WTC11 (cell line): ENCODE data around the gene POLR3B. TPM values are rescaled to one million over a fixed set of nuclear protein-coding genes. Genes with fewer than 3 reads are reported as not detected.

ENCODE experiments used
- ATAC-seq: fragments of 200-7000 bp; cut with Tn5 transposase; 2 replicates; pipeline ENCODE4 v1.10.0; 2021; ENCODE audit warnings: mild to moderate bottlenecking, moderate library complexity
- CTCF ChIA-PET: fragments of 300-600 bp; sonication (Branson Sonifier 250); formaldehyde crosslinking; loops from one replicate; lab custom pipeline; 2021; ENCODE audit warnings: antibody characterized with exemption; lab: Charles Lee
- POLR2A ChIA-PET: fragments of 350-600 bp; sonication (Branson Sonifier 250); formaldehyde crosslinking; loops from one replicate; lab custom pipeline; 2021; ENCODE audit warnings: antibody characterized with exemption; lab: Charles Lee
- DNase-seq: peaks from one replicate; pipeline ENCODE4 v3.0.0; 2021; ENCODE audit warnings: low spot score
- H3K27ac Mint-ChIP-seq: 2 replicates; pipeline ENCODE4 v1.8.0; 2021; ENCODE audit warnings: mixed read lengths
- H3K27me3 Mint-ChIP-seq: 2 replicates; pipeline ENCODE4 v1.8.0; 2021; ENCODE audit warnings: low read depth, mild to moderate bottlenecking, moderate library complexity, mixed read lengths
- H3K36me3 Mint-ChIP-seq: 2 replicates; pipeline ENCODE4 v1.8.0; 2021; ENCODE audit warnings: mixed read lengths
- H3K4me1 Mint-ChIP-seq: 2 replicates; pipeline ENCODE4 v1.8.0; 2022; ENCODE audit warnings: mixed read lengths
- H3K4me3 Mint-ChIP-seq: 2 replicates; pipeline ENCODE4 v1.8.0; 2021; ENCODE audit warnings: mild to moderate bottlenecking, moderate library complexity, mixed read lengths
- H3K9me3 Mint-ChIP-seq: 2 replicates; pipeline ENCODE4 v1.8.0; 2021; ENCODE audit warnings: mixed read lengths
- CREB1 ChIP-seq: sonication (generic); formaldehyde crosslinking; IDR thresholded peaks from 2 replicates; pipeline ENCODE4 v1.8.0; 2023; ENCODE audit warnings: mild to moderate bottlenecking, missing genetic modification reagents
- ESRRA ChIP-seq: sonication (generic); formaldehyde crosslinking; IDR thresholded peaks from 2 replicates; pipeline ENCODE4 v1.8.1; 2022; ENCODE audit warnings: mild to moderate bottlenecking, missing genetic modification reagents, borderline replicate concordance
- ETV6 ChIP-seq: sonication (generic); formaldehyde crosslinking; IDR thresholded peaks from 2 replicates; pipeline ENCODE4 v1.8.1; 2022; ENCODE audit warnings: mild to moderate bottlenecking, missing genetic modification reagents
- FOXK1 ChIP-seq: sonication (generic); formaldehyde crosslinking; IDR thresholded peaks from 2 replicates; pipeline ENCODE4 v1.8.0; 2022; ENCODE audit warnings: mild to moderate bottlenecking, moderate library complexity, missing genetic modification reagents
- FOXP1 ChIP-seq: sonication (generic); formaldehyde crosslinking; IDR thresholded peaks from 2 replicates; pipeline ENCODE4 v1.8.0; 2022; ENCODE audit warnings: missing genetic modification reagents, mild to moderate bottlenecking, moderate library complexity, borderline replicate concordance
- NFE2L1 ChIP-seq: sonication (generic); formaldehyde crosslinking; IDR thresholded peaks from 2 replicates; pipeline ENCODE4 v1.8.1; 2023; ENCODE audit warnings: missing genetic modification reagents
- NFYB ChIP-seq: sonication (generic); formaldehyde crosslinking; conservative IDR thresholded peaks from 2 replicates; pipeline ENCODE4 v1.8.0; 2022; ENCODE audit warnings: low read depth, missing genetic modification reagents
- OVOL2 ChIP-seq: fragments of 250-450 bp; sonication (Bioruptor Pico); IDR thresholded peaks from 2 replicates; pipeline ENCODE4 v1.9.0; 2021; ENCODE audit warnings: mild to moderate bottlenecking, borderline replicate concordance
- SP1 ChIP-seq: sonication (generic); formaldehyde crosslinking; conservative IDR thresholded peaks from 2 replicates; pipeline ENCODE4 v1.8.1; 2022; ENCODE audit warnings: missing genetic modification reagents
- TEAD4 ChIP-seq: sonication (generic); formaldehyde crosslinking; IDR thresholded peaks from 2 replicates; pipeline ENCODE4 v1.8.0; 2022; ENCODE audit warnings: mild to moderate bottlenecking, missing genetic modification reagents
- TP53 ChIP-seq: sonication (generic); formaldehyde crosslinking; IDR thresholded peaks from 2 replicates; pipeline ENCODE4 v1.8.1; 2023; ENCODE audit warnings: mild to moderate bottlenecking, missing genetic modification reagents
- ZNF396 ChIP-seq: fragments of 250-450 bp; sonication (Bioruptor Pico); IDR thresholded peaks from 2 replicates; pipeline ENCODE4 v1.8.0; 2021; ENCODE audit warnings: mild to moderate bottlenecking, moderate library complexity, borderline replicate concordance
- total RNA-seq: library from RNA; stranded (reverse); gene quantifications from 3 replicates; pipeline ENCODE4 v1.2.3, GENCODE V29; 2021
- TF ChIP-seq, protein P1 (sequence below): sonication (generic); formaldehyde crosslinking; IDR thresholded peaks from 2 replicates; pipeline ENCODE4 v1.8.0; 2023; ENCODE audit warnings: mild to moderate bottlenecking, missing genetic modification reagents
- TF ChIP-seq, protein P2 (sequence below): sonication (generic); formaldehyde crosslinking; IDR thresholded peaks from 2 replicates; pipeline ENCODE4 v1.8.0; 2022; ENCODE audit warnings: mild to moderate bottlenecking, missing genetic modification reagents
- TF ChIP-seq, protein P3 (sequence below): sonication (generic); formaldehyde crosslinking; IDR thresholded peaks from 2 replicates; pipeline ENCODE4 v1.8.0; 2023; ENCODE audit warnings: missing genetic modification reagents, mild to moderate bottlenecking, borderline replicate concordance
- TF ChIP-seq, protein P4 (sequence below): fragments of 250-450 bp; sonication (Bioruptor Pico); IDR thresholded peaks from 2 replicates; pipeline ENCODE4 v1.9.0; 2021; ENCODE audit warnings: mild to moderate bottlenecking

Gene POLR3B
- total RNA-seq, 1 experiment from 2014 or later = 9.0 TPM

DNA sequence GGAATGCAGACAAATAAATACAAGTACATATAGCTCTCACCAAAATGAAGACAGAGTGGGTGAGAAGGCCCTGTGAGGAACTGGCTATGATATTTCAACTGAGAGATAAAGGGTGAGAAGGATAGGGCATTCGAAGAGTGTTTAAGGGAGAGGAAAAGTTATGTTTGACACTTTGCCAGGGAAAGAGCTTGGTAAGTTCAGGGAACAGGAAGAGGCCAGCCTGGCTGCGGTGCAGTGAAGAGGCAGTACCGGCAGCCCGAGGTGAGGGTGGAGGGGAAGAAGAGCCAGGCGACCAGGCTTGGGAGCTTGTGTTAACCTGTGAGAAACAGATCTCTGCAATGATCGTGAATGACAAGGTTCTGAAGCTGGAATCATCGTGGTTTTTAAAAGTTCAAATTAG lies 140.5 kb downstream of the POLR3B start (continued):
- TF ChIP-seq, protein P1, sequence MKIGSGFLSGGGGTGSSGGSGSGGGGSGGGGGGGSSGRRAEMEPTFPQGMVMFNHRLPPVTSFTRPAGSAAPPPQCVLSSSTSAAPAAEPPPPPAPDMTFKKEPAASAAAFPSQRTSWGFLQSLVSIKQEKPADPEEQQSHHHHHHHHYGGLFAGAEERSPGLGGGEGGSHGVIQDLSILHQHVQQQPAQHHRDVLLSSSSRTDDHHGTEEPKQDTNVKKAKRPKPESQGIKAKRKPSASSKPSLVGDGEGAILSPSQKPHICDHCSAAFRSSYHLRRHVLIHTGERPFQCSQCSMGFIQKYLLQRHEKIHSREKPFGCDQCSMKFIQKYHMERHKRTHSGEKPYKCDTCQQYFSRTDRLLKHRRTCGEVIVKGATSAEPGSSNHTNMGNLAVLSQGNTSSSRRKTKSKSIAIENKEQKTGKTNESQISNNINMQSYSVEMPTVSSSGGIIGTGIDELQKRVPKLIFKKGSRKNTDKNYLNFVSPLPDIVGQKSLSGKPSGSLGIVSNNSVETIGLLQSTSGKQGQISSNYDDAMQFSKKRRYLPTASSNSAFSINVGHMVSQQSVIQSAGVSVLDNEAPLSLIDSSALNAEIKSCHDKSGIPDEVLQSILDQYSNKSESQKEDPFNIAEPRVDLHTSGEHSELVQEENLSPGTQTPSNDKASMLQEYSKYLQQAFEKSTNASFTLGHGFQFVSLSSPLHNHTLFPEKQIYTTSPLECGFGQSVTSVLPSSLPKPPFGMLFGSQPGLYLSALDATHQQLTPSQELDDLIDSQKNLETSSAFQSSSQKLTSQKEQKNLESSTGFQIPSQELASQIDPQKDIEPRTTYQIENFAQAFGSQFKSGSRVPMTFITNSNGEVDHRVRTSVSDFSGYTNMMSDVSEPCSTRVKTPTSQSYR (CRISPR knock-in tag) = no peak
- no peak for TF ChIP-seq NFYB (CRISPR knock-in tag)
- TF ChIP-seq OVOL2 = no peak
- no peak for TF ChIP-seq ZNF396 (CRISPR knock-in tag)
- TF ChIP-seq ESRRA = no peak
- TF ChIP-seq NFE2L1 (CRISPR knock-in tag) = no peak

DNA sequence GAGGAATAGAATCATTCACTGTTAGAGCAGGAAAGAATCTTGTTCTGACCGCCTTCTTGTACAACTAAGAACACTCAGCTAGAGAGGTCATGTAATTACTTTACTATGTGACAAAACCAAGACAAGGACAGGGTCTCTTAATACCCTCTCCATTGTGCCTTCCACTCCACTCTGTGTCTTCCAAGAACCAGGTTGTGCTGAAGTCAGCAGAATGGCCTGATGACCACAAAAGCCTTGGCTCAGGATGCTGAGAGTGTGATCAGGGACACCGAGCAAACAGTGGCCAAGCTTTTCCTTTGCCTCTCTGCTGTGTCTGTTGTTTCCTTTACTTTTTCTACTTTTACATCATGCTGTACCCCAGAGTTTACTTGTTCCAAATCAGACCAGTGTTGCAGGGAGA lies 142.1 kb downstream of the POLR3B start:
- DNase-seq (no peak), ATAC-seq (no peak)
- ChIA-PET CTCF (no interaction called here), POLR2A (no interaction called here)
- Mint-ChIP-seq H3K27ac (no peak overlapping the region), H3K4me1 (no peaks in the 10 kb centered on the region), H3K4me3 (no peak overlapping the region), H3K36me3 (no peaks in the 10 kb centered on the region), H3K9me3 (no peaks in the 10 kb centered on the region), H3K27me3 (no peaks in the 10 kb centered on the region)
- TF ChIP-seq ETV6 (CRISPR knock-in tag) (no peak), SP1 (CRISPR knock-in tag) (no peak), FOXP1 (no peak), TP53 (CRISPR knock-in tag) (no peak), NFE2L1 (CRISPR knock-in tag) (no peak), CREB1 (no peak), FOXK1 (CRISPR knock-in tag) (no peak), TEAD4 (no peak)
- TF ChIP-seq, protein P1 (CRISPR knock-in tag) = no peak
- TF ChIP-seq, protein P2, sequence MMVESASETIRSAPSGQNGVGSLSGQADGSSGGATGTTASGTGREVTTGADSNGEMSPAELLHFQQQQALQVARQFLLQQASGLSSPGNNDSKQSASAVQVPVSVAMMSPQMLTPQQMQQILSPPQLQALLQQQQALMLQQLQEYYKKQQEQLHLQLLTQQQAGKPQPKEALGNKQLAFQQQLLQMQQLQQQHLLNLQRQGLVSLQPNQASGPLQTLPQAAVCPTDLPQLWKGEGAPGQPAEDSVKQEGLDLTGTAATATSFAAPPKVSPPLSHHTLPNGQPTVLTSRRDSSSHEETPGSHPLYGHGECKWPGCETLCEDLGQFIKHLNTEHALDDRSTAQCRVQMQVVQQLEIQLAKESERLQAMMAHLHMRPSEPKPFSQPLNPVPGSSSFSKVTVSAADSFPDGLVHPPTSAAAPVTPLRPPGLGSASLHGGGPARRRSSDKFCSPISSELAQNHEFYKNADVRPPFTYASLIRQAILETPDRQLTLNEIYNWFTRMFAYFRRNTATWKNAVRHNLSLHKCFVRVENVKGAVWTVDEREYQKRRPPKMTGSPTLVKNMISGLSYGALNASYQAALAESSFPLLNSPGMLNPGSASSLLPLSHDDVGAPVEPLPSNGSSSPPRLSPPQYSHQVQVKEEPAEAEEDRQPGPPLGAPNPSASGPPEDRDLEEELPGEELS (CRISPR knock-in tag) = no peak
- TF ChIP-seq, protein P3, sequence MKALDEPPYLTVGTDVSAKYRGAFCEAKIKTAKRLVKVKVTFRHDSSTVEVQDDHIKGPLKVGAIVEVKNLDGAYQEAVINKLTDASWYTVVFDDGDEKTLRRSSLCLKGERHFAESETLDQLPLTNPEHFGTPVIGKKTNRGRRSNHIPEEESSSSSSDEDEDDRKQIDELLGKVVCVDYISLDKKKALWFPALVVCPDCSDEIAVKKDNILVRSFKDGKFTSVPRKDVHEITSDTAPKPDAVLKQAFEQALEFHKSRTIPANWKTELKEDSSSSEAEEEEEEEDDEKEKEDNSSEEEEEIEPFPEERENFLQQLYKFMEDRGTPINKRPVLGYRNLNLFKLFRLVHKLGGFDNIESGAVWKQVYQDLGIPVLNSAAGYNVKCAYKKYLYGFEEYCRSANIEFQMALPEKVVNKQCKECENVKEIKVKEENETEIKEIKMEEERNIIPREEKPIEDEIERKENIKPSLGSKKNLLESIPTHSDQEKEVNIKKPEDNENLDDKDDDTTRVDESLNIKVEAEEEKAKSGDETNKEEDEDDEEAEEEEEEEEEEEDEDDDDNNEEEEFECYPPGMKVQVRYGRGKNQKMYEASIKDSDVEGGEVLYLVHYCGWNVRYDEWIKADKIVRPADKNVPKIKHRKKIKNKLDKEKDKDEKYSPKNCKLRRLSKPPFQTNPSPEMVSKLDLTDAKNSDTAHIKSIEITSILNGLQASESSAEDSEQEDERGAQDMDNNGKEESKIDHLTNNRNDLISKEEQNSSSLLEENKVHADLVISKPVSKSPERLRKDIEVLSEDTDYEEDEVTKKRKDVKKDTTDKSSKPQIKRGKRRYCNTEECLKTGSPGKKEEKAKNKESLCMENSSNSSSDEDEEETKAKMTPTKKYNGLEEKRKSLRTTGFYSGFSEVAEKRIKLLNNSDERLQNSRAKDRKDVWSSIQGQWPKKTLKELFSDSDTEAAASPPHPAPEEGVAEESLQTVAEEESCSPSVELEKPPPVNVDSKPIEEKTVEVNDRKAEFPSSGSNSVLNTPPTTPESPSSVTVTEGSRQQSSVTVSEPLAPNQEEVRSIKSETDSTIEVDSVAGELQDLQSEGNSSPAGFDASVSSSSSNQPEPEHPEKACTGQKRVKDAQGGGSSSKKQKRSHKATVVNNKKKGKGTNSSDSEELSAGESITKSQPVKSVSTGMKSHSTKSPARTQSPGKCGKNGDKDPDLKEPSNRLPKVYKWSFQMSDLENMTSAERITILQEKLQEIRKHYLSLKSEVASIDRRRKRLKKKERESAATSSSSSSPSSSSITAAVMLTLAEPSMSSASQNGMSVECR (CRISPR knock-in tag) = no peak
- TF ChIP-seq, protein P4, sequence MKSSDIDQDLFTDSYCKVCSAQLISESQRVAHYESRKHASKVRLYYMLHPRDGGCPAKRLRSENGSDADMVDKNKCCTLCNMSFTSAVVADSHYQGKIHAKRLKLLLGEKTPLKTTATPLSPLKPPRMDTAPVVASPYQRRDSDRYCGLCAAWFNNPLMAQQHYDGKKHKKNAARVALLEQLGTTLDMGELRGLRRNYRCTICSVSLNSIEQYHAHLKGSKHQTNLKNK (CRISPR knock-in tag) = no peak
